ENCODE results near the gene NRXN2.

GRCh38 chr11:64638018-64638665, 84.9 kb downstream of the NRXN2 start:
- TF ChIP-seq POLR2AphosphoS5 (IDR thresholded peaks at IDR 0.05; ENCODE audit: low read depth, low read length) (no peak), SIN3A (IDR thresholded peaks at IDR 0.05; ENCODE audit: borderline replicate concordance, insufficient read depth, low read length) (no peak), REST (IDR thresholded peaks at IDR 0.05; ENCODE audit: insufficient read depth in 1 of 2, low read depth in 2 of 2, low read length in 2 of 2) (no peak), TAF1 (IDR thresholded peaks at IDR 0.05; ENCODE audit: borderline replicate concordance, insufficient read depth, low read length) (no peak), FOXP2 (optimal IDR thresholded peaks at IDR 0.05; ENCODE audit: borderline replicate concordance, extremely low read depth, extremely low read length, insufficient read depth) (no peak)
